SW480 (cell line): ENCODE data around the gene SCRN2.

Source experiments
- DNase-seq: peaks from one replicate; pipeline ENCODE4 v3.0.0-alpha.2; 2016; ENCODE audit warnings: low spot score

The SCRN2 gene

DNA sequence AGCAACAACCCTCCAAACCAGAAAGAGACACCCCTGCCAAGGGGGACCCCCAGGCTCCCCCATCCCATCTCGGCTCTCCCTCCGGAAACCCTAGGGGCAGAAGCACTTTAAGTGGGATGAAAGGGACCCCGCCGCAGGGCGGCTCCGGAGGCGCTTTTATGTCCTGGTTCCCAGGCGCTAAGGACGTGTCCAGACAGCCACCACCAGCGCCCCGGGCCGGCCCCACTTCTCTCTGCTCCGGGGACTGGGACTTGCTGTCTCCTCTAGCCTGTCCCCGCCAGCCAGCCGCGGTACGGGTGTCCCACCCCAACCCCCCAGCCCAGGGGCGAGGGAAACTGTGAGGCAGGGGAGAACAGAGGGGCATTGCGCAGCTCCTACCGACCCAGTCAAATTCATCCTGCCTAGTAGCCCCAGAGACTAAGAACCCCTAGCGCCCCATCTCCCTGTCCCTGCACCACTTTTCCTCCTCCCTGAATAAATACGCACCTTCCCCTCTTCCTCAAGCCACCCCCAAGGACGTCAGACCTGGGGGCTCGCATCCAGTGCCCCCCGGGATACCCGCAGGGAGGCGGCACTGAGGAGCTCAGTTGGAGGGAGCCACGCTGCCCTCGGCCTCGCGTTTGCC lies 5.8 kb upstream of the SCRN2 start:
- peak; percentile 22 for DNase-seq

DNA sequence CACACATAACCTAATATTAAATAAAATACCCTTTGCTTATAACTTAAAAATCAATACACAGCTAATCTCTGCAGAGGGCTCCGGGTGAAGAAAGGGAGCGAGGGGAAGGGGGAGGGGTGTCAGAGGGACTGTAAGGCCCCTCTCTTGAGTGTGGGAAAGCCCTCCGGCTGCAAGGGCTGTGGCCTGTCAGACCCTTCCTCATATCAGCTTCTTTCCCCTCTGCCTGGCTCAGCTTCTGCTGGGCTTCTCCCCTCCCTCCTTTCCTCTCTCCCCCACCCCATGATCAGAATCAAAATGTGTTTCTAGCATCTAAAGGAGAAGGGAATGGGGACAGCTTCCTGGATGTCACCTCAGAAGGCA lies 4.6 kb upstream of the SCRN2 start:
- no peak for DNase-seq

GRCh38 chr17:47844814-47845715 lies 4.0 kb upstream of the SCRN2 start:
- DNase-seq = no peak

- no peak for DNase-seq
Observed at GRCh38 chr17:47844227-47844626, 3.2 kb upstream of the SCRN2 start.

DNA sequence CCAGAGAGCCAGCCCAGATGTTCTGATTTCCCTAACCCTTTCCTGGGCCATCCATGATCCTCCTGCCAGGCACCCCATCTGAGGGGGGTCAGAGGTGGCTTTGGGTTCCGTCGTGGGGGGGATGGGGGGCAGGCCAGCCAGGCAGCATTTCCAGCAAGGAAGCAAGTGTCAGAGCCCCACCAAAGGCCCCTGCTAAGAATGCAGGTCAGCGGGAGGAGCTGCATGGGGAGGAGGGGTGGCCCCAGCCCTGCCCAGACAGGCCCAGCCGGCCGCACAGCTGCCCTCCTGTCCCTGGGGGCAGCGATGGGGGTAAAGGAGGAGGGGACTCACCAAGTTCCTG lies 2.3 kb upstream of the SCRN2 start:
- no peak for DNase-seq

DNA sequence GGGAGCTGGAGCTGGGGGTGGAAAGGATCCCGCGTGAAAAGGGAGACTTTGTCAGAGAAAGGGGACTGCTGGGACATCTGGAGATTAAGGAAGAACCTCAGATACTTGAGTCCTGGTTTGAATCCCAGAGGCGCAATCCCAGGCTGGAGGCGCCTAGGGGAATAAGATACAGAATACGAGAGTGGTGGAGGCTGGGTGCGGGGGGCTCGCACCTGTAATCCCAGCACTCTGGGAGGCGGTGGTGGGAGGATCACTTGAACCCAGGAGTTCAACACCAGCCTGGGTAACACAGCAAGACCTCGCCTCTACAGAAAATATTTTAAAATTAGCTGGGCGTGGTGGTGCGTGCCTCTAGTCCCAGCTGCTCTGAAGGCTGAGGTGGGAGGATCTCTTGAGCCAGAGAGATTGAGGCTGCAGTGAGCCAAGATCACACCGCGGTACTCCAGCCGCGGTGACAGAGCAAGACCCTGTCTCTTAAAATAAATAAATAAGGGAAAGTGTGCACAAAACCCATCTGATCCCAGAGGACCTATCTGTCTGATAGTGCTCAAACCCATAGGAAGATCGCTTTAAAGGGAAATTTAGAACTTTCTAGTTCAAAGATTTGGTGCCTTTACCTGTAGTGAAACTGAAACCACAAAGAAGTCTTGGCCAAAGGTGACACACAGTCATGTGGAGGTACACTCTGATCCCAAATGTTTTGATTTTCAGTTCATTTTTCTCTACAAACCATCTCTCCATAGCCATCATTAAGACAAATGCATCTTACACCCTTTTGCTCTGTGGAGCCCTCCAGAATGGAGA lies 617 bp upstream of the SCRN2 start:
- no peak for DNase-seq

DNA sequence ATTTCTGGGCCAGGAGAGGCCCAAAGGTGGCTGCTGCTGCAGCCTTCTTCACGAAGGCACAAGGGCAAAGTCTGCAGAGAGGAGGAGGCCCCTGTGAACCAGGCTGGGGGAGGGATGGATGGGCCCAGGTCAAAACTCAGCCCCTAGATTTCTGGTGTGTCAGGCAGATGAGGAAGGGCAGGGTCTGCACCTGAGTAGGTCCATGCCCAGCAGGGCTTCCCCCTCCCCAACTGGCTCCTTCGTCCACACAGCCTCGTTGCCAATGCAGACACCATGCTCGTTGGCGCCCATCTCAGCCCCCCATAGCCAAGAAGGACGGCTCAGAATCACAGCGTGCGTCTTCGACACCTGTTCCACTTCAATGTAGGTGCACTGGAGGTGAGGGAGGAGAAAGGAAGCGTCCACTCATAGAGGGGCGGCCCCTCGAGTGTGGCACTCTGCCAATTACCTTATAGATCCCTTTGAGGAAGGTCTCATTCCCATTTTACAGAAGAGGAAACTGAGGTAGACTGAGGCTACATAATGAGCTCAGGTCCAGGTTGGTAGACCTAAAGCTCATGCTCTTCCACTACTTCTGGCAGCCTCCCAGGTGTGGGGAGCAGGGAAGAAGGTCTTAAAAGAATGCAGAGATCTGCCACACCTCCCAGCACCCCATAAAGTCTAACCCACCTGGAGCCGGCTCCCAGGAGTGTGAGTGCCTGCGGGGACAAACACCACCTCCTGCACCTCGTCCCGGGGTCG lies 902 bp downstream of the SCRN2 start:
- no peak for DNase-seq

- DNase-seq = no peak
Observed at GRCh38 chr17:47839071-47839470, 2.0 kb downstream of the SCRN2 start.

DNA sequence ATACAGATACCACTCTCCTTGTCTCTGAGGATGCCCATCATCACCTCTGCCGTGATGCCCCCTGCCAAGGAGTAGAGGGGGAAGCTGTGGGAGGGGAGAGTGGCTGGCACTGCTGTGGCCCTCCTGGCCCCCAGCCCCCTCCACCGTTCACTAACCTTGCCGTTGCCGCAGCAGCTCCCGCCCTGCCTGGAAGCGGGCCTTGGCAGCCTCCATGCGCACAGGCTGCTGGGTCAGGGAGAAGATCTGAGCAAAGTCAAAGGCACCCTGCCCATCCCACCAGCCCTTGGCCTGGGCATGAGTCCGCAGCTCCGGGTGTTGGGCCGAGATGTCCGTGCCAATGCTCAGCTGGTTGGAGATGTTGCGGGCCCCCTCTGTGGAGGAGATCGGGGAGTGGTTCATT lies 2.4 kb downstream of the SCRN2 start:
- DNase-seq = no peak

GRCh38 chr17:47837401-47838039 lies 3.6 kb downstream of the SCRN2 start:
- no peak for DNase-seq

DNA sequence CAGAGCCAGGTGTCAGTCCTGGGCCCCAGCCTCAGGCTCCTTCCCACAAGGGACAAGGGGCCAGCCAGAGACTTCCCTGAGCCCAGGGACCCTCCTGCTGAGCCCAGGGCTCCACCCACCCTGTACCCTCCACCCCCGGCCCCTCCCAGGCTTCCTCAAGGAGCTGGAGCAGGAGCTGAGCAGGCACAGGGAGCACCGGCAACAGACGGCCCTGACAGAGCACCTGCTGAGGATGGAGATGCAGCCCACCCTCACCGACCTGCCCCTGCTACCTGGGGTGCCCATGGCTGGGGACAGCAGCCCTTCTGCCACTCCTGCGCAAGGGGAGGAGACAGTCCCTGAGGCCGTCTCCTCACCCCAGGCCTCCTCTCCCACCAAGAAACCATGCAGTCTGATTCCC lies 4.5 kb downstream of the SCRN2 start:
- no peak for DNase-seq

DNA sequence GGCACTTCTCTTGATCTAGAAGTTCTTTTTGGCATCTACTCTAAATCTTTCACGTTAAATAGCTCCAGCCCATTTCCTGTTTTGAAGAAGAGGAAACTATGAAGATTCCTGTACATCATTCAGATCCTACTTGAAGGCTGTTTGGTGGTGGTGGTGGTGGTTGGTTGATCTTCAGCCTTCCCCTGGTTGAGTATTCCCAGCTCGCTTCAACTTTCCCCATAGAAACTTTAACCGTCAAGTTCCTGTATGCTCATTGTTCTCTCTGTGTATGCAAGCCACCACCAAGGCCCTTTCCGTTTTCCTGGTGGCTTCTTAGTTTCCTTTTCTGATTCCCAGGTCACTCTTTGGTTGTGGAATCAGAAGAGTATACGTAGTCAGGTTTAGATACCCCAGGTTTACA lies 6.3 kb downstream of the SCRN2 start:
- no peak for DNase-seq

GRCh38 chr17:47831934-47832327 lies 9.1 kb downstream of the SCRN2 start:
- no peak for DNase-seq

DNA sequence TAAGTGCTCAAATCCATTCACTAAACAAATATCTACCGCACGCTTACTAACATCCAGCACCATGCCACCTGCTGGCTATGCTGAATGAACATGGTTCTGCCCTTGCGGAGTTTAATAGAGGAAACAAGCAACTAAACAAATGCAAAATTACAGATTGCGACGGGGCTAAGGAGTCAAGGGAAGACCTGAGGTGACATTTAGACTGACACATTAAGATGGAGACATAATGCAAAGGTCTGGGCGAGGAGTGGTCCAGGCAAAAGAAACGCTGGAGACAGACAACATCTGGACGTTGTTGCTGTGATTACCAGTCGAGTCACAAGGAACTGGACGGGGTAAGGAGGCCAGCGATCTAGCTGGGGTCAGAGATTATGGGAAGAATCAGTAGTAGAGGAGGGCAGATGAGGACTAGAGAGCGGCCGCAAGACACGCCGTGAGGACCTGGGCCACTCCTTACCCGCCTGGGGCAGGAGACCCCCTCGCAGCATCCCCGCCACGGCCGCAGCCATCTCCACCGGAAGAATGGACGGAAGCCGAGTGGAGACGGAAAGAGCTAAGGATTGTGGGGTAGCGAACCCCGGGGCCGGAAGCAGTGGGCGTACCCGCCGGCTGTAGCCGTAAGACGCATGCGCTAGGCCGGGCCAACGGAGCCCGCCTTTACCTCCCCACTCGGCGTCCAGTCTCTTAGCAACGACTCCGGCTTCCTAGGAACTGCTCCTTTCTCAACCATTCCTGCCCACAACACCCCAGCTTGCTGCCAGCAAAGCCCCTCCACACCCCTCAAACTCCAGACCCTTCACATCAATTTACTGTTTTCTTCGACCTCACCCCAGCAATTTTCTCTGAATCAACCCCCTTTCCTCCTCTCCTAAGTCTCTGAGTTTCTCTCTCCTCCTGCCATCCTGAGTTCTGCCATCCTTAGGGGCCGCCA lies 9.8 kb downstream of the SCRN2 start, which contains the start of the genes LRRC46 and MRPL10:
LRRC46 (plus strand) TSS at position 668 of the 931 bp plus-strand sequence. CDS start 320 bp downstream, outside the sequence.
MRPL10 (minus strand) TSS at position 539 of the 931 bp plus-strand sequence; CDS start at position 509, 30 bp downstream.
- DNase-seq = peak; percentile 90

GRCh38 chr17:47830396-47831002 lies 10.6 kb downstream of the SCRN2 start:
- no peak for DNase-seq

GRCh38 chr17:47829870-47830269 lies 11.2 kb downstream of the SCRN2 start:
- no peak for DNase-seq

DNA sequence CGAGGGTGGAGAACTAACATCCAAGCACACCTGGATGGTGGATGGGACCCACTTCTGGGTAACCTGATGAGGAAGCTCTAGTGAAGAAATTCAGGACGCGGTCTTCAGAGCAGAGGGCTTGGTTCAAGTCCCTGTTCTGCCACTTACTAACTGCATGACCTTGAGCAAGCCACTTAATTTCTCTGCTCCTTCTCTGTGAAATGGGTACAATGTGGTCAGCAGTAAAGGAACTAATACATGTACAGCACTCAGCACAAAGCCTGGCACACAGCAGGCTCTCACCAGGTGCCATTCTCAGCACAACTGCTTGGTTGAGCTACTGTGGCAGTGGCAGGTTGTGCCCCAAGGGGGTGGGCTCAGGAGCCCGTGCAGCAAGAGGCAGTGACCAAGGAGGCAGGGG lies 17.6 kb downstream of the SCRN2 start:
- no peak for DNase-seq

DNA sequence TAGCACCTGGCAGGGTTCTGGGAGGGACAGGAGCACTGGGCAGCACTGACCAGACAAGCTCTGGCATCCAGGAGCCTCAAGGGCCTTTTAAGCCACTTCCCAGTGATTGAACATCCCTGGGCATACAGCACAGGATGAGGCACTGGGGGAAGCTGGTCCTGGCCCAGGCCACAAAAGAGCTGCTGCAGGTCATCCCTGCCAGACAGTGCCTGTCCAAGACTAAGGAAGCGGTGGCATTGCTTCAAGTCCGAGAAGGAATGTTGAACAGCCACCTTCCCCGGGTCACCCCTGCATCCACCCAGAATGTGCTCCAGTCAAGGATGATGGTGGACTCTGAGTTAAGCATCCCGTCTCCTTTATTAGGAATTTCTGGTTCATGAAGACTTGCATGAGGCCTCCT lies 18.3 kb downstream of the SCRN2 start:
- no peak for DNase-seq

GRCh38 chr17:47821424-47822391 lies 19.4 kb downstream of the SCRN2 start, which contains the start of gene OSBPL7:
Gene OSBPL7 (minus strand): TSS chr17:47821794. CDS start chr17:47820278, 1,516 bp downstream.
- DNase-seq = peak; percentile 86
